HepG2 (cell line): ENCODE measurements around the gene GNMT. TPM values are rescaled to one million over a fixed set of nuclear protein-coding genes. Genes with fewer than 3 reads are reported as not detected.

Source experiments
- ARHGAP35 ChIP-seq: sonication (generic); formaldehyde crosslinking; IDR thresholded peaks from 2 replicates; pipeline ENCODE4 v1.9.0; 2022; ENCODE audit warnings: mild to moderate bottlenecking, inconsistent platforms, moderate library complexity, missing genetic modification reagents, borderline replicate concordance
- FOSL2 ChIP-seq: sonication (generic); formaldehyde crosslinking; IDR thresholded peaks from 2 replicates; pipeline ENCODE4 v1.4.0; 2020; ENCODE audit warnings: missing genetic modification reagents
- HDAC2 ChIP-seq: sonication (generic); formaldehyde crosslinking; IDR thresholded peaks from 2 replicates; pipeline ENCODE4 v1.4.0; 2020; ENCODE audit warnings: missing genetic modification reagents
- HNF4G ChIP-seq, 2 experiments: sonication (generic) in 1 of 2; formaldehyde crosslinking in 1 of 2; IDR thresholded peaks; 2 replicates each; pipeline versions ENCODE4 v1.4.0 to v1.6.1; 2011 to 2020; ENCODE audit warnings: borderline replicate concordance in 2 of 2, low read depth in 2 of 2, mild to moderate bottlenecking in 2 of 2, low read length in 1 of 2, missing genetic modification reagents in 1 of 2, moderate library complexity in 1 of 2
- IRX3 ChIP-seq: sonication (generic); formaldehyde crosslinking; IDR thresholded peaks from 2 replicates; pipeline ENCODE4 v1.8.1; 2023; ENCODE audit warnings: mild to moderate bottlenecking, low read depth, missing genetic modification reagents, borderline replicate concordance
- KDM3A ChIP-seq: IDR thresholded peaks from 2 replicates; pipeline ENCODE4 v1.6.1; 2018; ENCODE audit warnings: low read depth, missing compliant biosample characterization
- KMT2B ChIP-seq: IDR thresholded peaks from 2 replicates; pipeline ENCODE4 v1.6.1; 2016; ENCODE audit warnings: missing genetic modification reagents, missing compliant biosample characterization
- NFIB ChIP-seq: sonication (generic); formaldehyde crosslinking; IDR thresholded peaks from 2 replicates; pipeline ENCODE4 v1.9.0; 2021; ENCODE audit warnings: missing genetic modification reagents, mild to moderate bottlenecking, borderline replicate concordance
- RAD21 ChIP-seq: fragments of 450-650 bp; formaldehyde crosslinking; IDR thresholded peaks from 2 replicates; pipeline ENCODE4 v1.5.0; 2020; ENCODE audit warnings: mild to moderate bottlenecking
- RFX3 ChIP-seq: IDR thresholded peaks from 2 replicates; pipeline ENCODE4 v1.6.1; 2016; ENCODE audit warnings: missing biosample characterization, missing genetic modification reagents
- SIN3A ChIP-seq: IDR thresholded peaks from 2 replicates; pipeline ENCODE4 v1.6.1; 2011; ENCODE audit warnings: low read depth, mild to moderate bottlenecking, control low read depth, low read length, borderline replicate concordance
- SIX1 ChIP-seq: sonication (generic); formaldehyde crosslinking; IDR thresholded peaks from 2 replicates; pipeline ENCODE4 v1.4.0; 2020; ENCODE audit warnings: missing genetic modification reagents, borderline replicate concordance
- SMC3 ChIP-seq: IDR thresholded peaks from 2 replicates; pipeline ENCODE4 v1.6.1; 2011; ENCODE audit warnings: low read length, improper control_type of control experiment
- SNAPC2 ChIP-seq: sonication (generic); formaldehyde crosslinking; IDR thresholded peaks from 2 replicates; pipeline ENCODE4 v1.8.1; 2022; ENCODE audit warnings: mild to moderate bottlenecking, missing genetic modification reagents
- ZFP36L1 ChIP-seq: sonication (generic); formaldehyde crosslinking; IDR thresholded peaks from 2 replicates; pipeline ENCODE4 v1.8.0; 2022; ENCODE audit warnings: mild to moderate bottlenecking, missing genetic modification reagents, moderate library complexity
- ZNF205 ChIP-seq: IDR thresholded peaks from 2 replicates; pipeline ENCODE4 v1.6.1; 2018; ENCODE audit warnings: missing biosample characterization, missing genetic modification reagents
- ZNF263 ChIP-seq: sonication (generic); formaldehyde crosslinking; IDR thresholded peaks from 2 replicates; pipeline ENCODE4 v1.4.0; 2020; ENCODE audit warnings: missing genetic modification reagents
- ZNF282 ChIP-seq: fragments of 450-650 bp; IDR thresholded peaks from 2 replicates; pipeline ENCODE4 v1.6.1; 2018; ENCODE audit not compliant: partially characterized antibody
- ZNF446 ChIP-seq: sonication (generic); formaldehyde crosslinking; IDR thresholded peaks from 2 replicates; pipeline ENCODE4 v1.5.0; 2020; ENCODE audit warnings: mild to moderate bottlenecking, missing genetic modification reagents
- ZNF776 ChIP-seq: sonication (generic); formaldehyde crosslinking; IDR thresholded peaks from 2 replicates; pipeline ENCODE4 v1.4.0; 2020; ENCODE audit warnings: mild to moderate bottlenecking, missing genetic modification reagents
- ZSCAN30 ChIP-seq: sonication (generic); formaldehyde crosslinking; IDR thresholded peaks from 2 replicates; pipeline ENCODE4 v1.5.0; 2020; ENCODE audit warnings: mild to moderate bottlenecking, missing genetic modification reagents
- polyA plus RNA-seq, 8 experiments: library from polyadenylated mRNA; depleted of rRNA in 3 of 8; stranded (reverse) in 7 of 8; unstranded in 1 of 8; fragments of >200 nt; fragmentation: Illumina TruSeq in 4 of 8; extraction: Trizol in 4 of 8; gene quantifications; 2 replicates each; pipeline versions ENCODE4 v1.2.1 to v1.2.3, GENCODE V29; 2011 to 2016; ENCODE audit warnings: low read depth in 4 of 8, missing spikeins in 1 of 8, mixed read lengths in 1 of 8; ENCODE audit not compliant: insufficient read depth in 1 of 8
- total RNA-seq, 5 experiments: library from RNA; depleted of rRNA; stranded (reverse); fragments of >200 nt; fragmentation: Illumina TruSeq; extraction: Trizol; gene quantifications; 2 replicates each; pipeline ENCODE4 v1.2.3, GENCODE V29; 2016; ENCODE audit warnings: low read depth in 1 of 5
- TF ChIP-seq, protein P1 (sequence below): sonication (generic); formaldehyde crosslinking; IDR thresholded peaks from 2 replicates; pipeline ENCODE4 v1.4.0; 2020; ENCODE audit warnings: missing genetic modification reagents, borderline replicate concordance
- TF ChIP-seq, protein P2 (sequence below): sonication (generic); formaldehyde crosslinking; IDR thresholded peaks from 2 replicates; pipeline ENCODE4 v1.4.0; 2020; ENCODE audit warnings: missing genetic modification reagents
- TF ChIP-seq, protein P3 (sequence below): sonication (generic); formaldehyde crosslinking; IDR thresholded peaks from 2 replicates; pipeline ENCODE4 v1.5.0; 2020; ENCODE audit warnings: mild to moderate bottlenecking, missing genetic modification reagents
- TF ChIP-seq, protein P4 (sequence below): sonication (generic); formaldehyde crosslinking; IDR thresholded peaks from 2 replicates; pipeline ENCODE4 v1.4.0; 2020; ENCODE audit warnings: missing genetic modification reagents

GNMT gene
- total and polyA plus RNA-seq, 2 of the 13 experiments (the other 11 are each of a cell fraction or from before 2014, with no cell fraction given) = 2.8 to 7.0 TPM

DNA sequence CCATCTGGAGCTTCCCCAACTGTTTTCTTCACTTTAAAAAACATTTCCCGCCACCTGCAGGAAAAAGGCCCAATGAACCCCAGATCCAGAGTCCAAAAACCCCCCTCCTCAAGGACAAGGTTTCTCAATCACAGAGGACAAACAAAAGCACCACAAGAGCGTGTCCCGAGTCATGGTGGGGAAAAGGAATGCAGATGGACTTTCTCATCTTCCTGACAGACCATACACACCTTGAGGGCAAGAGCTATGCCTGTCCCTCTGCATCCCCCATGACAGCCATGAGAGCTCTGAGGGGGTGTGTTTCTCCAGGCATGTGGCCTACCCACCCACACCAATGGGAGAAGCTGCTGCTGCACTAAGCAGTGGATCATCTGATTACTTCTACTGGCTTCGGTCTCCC is 9.4 kb downstream of the GNMT start (continued):
- TF ChIP-seq ZNF282 (no peak), IRX3 (0 out of 2 replicates have a peak, but pooled peaks have one; percentile 34), ZFP36L1 (CRISPR knock-in tag) (no peak), NFIB (no peak), SNAPC2 (no peak), SMC3 (0 out of 2 replicates have a peak, but pooled peaks have one; percentile 4), FOSL2 (CRISPR knock-in tag) (0 out of 2 replicates have a peak, but pooled peaks have one; percentile 14), KDM3A (CRISPR knock-in tag) (no peak), RAD21 (CRISPR knock-in tag) (no peak), ZSCAN30 (0 out of 2 replicates have a peak, but pooled peaks have one; percentile 45), KMT2B (CRISPR knock-in tag) (no peak), SIX1 (CRISPR knock-in tag) (no peak), ZNF263 (CRISPR knock-in tag) (no peak), ZNF776 (CRISPR knock-in tag) (no peak), ZNF446 (CRISPR knock-in tag) (no peak), ZNF205 (CRISPR knock-in tag) (no peak), SIN3A (no peak), ARHGAP35 (no peak), RFX3 (CRISPR knock-in tag) (no peak), HDAC2 (CRISPR knock-in tag) (peak; percentile 56; the same call in 1 of the 2 replicates), HNF4G (IDR thresholded peaks at IDR 0.05; ENCODE audit: borderline replicate concordance, low read depth, low read length) (peak; percentile 86), HNF4G (CRISPR knock-in tag; IDR thresholded peaks at IDR 0.05; ENCODE audit: borderline replicate concordance, low read depth) (no peak)
- TF ChIP-seq, protein P1, sequence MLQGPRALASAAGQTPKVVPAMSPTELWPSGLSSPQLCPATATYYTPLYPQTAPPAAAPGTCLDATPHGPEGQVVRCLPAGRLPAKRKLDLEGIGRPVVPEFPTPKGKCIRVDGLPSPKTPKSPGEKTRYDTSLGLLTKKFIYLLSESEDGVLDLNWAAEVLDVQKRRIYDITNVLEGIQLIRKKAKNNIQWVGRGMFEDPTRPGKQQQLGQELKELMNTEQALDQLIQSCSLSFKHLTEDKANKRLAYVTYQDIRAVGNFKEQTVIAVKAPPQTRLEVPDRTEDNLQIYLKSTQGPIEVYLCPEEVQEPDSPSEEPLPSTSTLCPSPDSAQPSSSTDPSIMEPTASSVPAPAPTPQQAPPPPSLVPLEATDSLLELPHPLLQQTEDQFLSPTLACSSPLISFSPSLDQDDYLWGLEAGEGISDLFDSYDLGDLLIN (CRISPR knock-in tag) = no peak
- TF ChIP-seq, protein P2, sequence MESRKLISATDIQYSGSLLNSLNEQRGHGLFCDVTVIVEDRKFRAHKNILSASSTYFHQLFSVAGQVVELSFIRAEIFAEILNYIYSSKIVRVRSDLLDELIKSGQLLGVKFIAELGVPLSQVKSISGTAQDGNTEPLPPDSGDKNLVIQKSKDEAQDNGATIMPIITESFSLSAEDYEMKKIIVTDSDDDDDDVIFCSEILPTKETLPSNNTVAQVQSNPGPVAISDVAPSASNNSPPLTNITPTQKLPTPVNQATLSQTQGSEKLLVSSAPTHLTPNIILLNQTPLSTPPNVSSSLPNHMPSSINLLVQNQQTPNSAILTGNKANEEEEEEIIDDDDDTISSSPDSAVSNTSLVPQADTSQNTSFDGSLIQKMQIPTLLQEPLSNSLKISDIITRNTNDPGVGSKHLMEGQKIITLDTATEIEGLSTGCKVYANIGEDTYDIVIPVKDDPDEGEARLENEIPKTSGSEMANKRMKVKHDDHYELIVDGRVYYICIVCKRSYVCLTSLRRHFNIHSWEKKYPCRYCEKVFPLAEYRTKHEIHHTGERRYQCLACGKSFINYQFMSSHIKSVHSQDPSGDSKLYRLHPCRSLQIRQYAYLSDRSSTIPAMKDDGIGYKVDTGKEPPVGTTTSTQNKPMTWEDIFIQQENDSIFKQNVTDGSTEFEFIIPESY (CRISPR knock-in tag) = peak; percentile 96
- TF ChIP-seq, protein P3, sequence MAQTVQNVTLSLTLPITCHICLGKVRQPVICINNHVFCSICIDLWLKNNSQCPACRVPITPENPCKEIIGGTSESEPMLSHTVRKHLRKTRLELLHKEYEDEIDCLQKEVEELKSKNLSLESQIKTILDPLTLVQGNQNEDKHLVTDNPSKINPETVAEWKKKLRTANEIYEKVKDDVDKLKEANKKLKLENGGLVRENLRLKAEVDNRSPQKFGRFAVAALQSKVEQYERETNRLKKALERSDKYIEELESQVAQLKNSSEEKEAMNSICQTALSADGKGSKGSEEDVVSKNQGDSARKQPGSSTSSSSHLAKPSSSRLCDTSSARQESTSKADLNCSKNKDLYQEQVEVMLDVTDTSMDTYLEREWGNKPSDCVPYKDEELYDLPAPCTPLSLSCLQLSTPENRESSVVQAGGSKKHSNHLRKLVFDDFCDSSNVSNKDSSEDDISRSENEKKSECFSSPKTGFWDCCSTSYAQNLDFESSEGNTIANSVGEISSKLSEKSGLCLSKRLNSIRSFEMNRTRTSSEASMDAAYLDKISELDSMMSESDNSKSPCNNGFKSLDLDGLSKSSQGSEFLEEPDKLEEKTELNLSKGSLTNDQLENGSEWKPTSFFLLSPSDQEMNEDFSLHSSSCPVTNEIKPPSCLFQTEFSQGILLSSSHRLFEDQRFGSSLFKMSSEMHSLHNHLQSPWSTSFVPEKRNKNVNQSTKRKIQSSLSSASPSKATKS (CRISPR knock-in tag) = no peak
- TF ChIP-seq, protein P4, sequence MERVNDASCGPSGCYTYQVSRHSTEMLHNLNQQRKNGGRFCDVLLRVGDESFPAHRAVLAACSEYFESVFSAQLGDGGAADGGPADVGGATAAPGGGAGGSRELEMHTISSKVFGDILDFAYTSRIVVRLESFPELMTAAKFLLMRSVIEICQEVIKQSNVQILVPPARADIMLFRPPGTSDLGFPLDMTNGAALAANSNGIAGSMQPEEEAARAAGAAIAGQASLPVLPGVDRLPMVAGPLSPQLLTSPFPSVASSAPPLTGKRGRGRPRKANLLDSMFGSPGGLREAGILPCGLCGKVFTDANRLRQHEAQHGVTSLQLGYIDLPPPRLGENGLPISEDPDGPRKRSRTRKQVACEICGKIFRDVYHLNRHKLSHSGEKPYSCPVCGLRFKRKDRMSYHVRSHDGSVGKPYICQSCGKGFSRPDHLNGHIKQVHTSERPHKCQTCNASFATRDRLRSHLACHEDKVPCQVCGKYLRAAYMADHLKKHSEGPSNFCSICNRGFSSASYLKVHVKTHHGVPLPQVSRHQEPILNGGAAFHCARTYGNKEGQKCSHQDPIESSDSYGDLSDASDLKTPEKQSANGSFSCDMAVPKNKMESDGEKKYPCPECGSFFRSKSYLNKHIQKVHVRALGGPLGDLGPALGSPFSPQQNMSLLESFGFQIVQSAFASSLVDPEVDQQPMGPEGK (CRISPR knock-in tag) = peak; percentile 66
